ENCODE data around the gene ATP10D.

Gene ATP10D

DNA sequence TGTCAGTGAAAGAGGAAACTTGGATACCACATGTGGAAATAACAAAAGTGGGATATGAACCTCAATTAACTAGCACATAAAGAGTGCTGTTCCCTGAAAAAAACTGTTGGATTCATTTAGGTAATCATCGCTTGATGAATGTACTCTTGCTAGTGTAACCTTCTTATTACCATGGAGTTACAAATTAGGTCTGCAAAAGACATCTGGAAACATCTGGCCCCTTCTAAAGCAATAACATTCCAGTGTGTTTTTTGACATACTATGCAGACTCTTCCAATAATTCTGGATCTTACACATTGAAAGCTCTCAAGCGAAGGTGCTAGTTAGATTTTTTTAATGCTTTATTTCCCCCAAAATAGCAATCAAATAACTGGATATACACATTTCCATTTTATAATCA is 134.6 kb downstream of the ATP10D start:
- H3K4me3 ChIP-seq (ENCODE audit: control insufficient read depth, low read depth, low read length): no peak overlapping the region
- no peak for TF ChIP-seq CTCF (conservative IDR thresholded peaks at IDR 0.05; ENCODE audit: control insufficient read depth, insufficient read depth, low read depth, low read length)
- DNase-seq (ENCODE audit: low read depth): no peak

DNA sequence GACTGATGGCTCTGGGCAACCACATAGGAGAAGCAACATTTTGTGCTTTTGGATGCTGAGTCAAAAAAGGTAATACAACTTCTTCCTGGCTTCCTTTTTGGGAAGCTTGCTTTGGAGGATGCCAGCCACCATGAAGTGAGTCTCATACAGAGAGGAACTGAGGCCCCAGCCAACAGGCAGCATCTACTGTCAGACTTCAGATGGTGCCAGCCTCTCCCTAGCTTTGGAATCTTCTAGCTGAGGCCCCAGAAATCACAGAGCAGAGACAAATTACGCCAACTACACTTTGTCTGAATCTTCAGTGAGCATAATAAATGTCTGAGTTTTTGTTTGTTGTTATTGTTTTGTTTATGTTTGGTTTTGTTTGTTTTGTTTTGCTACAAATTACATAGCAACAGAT is 136.1 kb downstream of the ATP10D start:
- no peak for TF ChIP-seq CTCF (conservative IDR thresholded peaks at IDR 0.05; ENCODE audit: control insufficient read depth, insufficient read depth, low read depth, low read length)
- no peak overlapping the region for H3K4me3 ChIP-seq (ENCODE audit: control insufficient read depth, low read depth, low read length)
- DNase-seq (ENCODE audit: low read depth): no peak

- no peak overlapping the region for H3K4me3 ChIP-seq (ENCODE audit: control insufficient read depth, low read depth, low read length)
- DNase-seq (ENCODE audit: low read depth): no peak
- no peak for TF ChIP-seq CTCF (conservative IDR thresholded peaks at IDR 0.05; ENCODE audit: control insufficient read depth, insufficient read depth, low read depth, low read length)
These were observed 139.0 kb downstream of the ATP10D start for GRCh38 chr4:47624031-47624441.

- no peak for DNase-seq (ENCODE audit: low read depth)
- no peak overlapping the region for H3K4me3 ChIP-seq (ENCODE audit: control insufficient read depth, low read depth, low read length)
- no peak for TF ChIP-seq CTCF (conservative IDR thresholded peaks at IDR 0.05; ENCODE audit: control insufficient read depth, insufficient read depth, low read depth, low read length)
These were observed 146.1 kb downstream of the ATP10D start for GRCh38 chr4:47631161-47631560.

DNA sequence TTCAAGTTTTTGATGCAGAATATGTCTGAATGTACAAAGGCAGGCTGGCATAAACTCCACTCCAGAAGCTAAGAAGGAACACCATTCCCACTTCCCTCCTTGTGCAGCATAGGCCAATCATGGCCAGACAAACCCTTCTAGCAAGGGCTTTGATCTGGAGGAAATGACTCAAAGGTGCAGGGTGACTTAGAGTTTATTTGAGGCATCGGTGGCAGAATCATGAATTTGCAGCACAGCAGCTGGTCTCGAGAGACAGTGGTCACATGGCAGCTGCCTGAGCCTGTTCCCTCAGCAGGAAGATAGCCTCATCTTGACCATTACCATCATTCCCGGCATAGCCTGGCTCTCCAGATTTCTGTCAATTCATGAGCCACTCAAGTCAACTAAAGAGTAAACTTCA is 154.5 kb downstream of the ATP10D start:
- no peak overlapping the region for H3K4me3 ChIP-seq (ENCODE audit: control insufficient read depth, low read depth, low read length)
- TF ChIP-seq CTCF (conservative IDR thresholded peaks at IDR 0.05; ENCODE audit: control insufficient read depth, insufficient read depth, low read depth, low read length): no peak
- DNase-seq (ENCODE audit: low read depth): peak; percentile 60

- no peak overlapping the region for H3K4me3 ChIP-seq (ENCODE audit: control insufficient read depth, low read depth, low read length)
- TF ChIP-seq CTCF (conservative IDR thresholded peaks at IDR 0.05; ENCODE audit: control insufficient read depth, insufficient read depth, low read depth, low read length): no peak
- DNase-seq (ENCODE audit: low read depth): peak; percentile 41
These were observed 155.8 kb downstream of the ATP10D start for GRCh38 chr4:47640911-47641310.

- TF ChIP-seq CTCF (conservative IDR thresholded peaks at IDR 0.05; ENCODE audit: control insufficient read depth, insufficient read depth, low read depth, low read length): no peak
These were observed 156.7 kb downstream of the ATP10D start for GRCh38 chr4:47641755-47642154.

More at GRCh38 chr4:47641755-47642154, 156.7 kb downstream of the ATP10D start:
- H3K4me3 ChIP-seq (ENCODE audit: control insufficient read depth, low read depth, low read length): no peak overlapping the region
- peak; percentile 41 for DNase-seq (ENCODE audit: low read depth)
